Nephron progenitor cell (in vitro differentiated cells): ENCODE data around the gene ESAM.

Source experiments
- DNase-seq: peaks from one replicate; pipeline ENCODE4 v3.0.0; 2021
- H3K27ac Mint-ChIP-seq: 2 replicates; pipeline ENCODE4 v1.8.0; 2021; ENCODE audit warnings: mild to moderate bottlenecking, moderate library complexity, mixed read lengths
- H3K27me3 Mint-ChIP-seq: 2 replicates; pipeline ENCODE4 v1.8.0; 2021; ENCODE audit warnings: mild to moderate bottlenecking, low read depth, mixed read lengths; ENCODE audit not compliant: poor library complexity
- H3K36me3 Mint-ChIP-seq: 2 replicates; pipeline ENCODE4 v1.8.0; 2021; ENCODE audit warnings: low read depth, mixed read lengths
- H3K4me1 Mint-ChIP-seq: 2 replicates; pipeline ENCODE4 v1.8.0; 2021; ENCODE audit warnings: mixed read lengths
- H3K4me3 Mint-ChIP-seq: 2 replicates; pipeline ENCODE4 v1.8.0; 2021; ENCODE audit warnings: mild to moderate bottlenecking, moderate library complexity, mixed read lengths
- H3K9me3 Mint-ChIP-seq: 2 replicates; pipeline ENCODE4 v1.8.0; 2021; ENCODE audit warnings: mild to moderate bottlenecking, moderate library complexity, mixed read lengths
- TF ChIP-seq, protein P1 (sequence below): fragments of 200-600 bp; sonication (generic); IDR thresholded peaks from 2 replicates; pipeline ENCODE4 v1.5.0; 2021; ENCODE audit warnings: antibody characterized with exemption

The ESAM gene

DNA sequence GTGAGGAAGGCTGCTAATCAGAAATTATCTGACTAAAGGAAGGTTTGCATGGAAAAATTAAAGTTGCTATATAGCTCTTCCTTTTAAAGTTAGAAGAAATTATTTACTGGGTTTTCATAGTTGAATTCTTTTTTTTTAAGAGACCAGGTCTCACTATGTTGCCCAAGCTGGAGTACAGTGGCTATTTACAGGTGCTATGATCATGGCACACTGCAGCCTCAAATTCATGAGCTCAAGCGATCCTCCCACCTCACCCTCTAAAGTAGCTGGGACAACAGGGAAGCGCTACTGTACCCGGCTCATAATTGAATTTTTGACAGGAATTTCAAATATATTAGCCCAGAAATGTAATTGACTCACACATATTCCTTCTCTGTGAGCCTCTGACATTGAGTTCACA, 34.2 kb upstream of the ESAM start:
- DNase-seq: no peak
- Mint-ChIP-seq H3K4me1 (peaks cover 70% of the 10 kb centered on the region), H3K9me3 (no peaks in the 10 kb centered on the region), H3K27ac (no peak overlapping the region), H3K36me3 (no peaks in the 10 kb centered on the region), H3K4me3 (no peak overlapping the region), H3K27me3 (no peaks in the 10 kb centered on the region)
- TF ChIP-seq, protein P1, sequence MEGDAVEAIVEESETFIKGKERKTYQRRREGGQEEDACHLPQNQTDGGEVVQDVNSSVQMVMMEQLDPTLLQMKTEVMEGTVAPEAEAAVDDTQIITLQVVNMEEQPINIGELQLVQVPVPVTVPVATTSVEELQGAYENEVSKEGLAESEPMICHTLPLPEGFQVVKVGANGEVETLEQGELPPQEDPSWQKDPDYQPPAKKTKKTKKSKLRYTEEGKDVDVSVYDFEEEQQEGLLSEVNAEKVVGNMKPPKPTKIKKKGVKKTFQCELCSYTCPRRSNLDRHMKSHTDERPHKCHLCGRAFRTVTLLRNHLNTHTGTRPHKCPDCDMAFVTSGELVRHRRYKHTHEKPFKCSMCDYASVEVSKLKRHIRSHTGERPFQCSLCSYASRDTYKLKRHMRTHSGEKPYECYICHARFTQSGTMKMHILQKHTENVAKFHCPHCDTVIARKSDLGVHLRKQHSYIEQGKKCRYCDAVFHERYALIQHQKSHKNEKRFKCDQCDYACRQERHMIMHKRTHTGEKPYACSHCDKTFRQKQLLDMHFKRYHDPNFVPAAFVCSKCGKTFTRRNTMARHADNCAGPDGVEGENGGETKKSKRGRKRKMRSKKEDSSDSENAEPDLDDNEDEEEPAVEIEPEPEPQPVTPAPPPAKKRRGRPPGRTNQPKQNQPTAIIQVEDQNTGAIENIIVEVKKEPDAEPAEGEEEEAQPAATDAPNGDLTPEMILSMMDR: no peak

- no peaks in the 10 kb centered on the region for H3K27me3 Mint-ChIP-seq
- H3K9me3 Mint-ChIP-seq: no peaks in the 10 kb centered on the region
- peak; percentile 15 for DNase-seq
- H3K4me1 Mint-ChIP-seq: peaks cover 61% of the 10 kb centered on the region
- no peak overlapping the region for H3K4me3 Mint-ChIP-seq
- TF ChIP-seq, protein P1: peak; percentile 74
- H3K36me3 Mint-ChIP-seq: no peaks in the 10 kb centered on the region
- no peak overlapping the region for H3K27ac Mint-ChIP-seq
Measured at GRCh38 chr11:124793466-124794278, 31.6 kb upstream of the ESAM start.

DNA sequence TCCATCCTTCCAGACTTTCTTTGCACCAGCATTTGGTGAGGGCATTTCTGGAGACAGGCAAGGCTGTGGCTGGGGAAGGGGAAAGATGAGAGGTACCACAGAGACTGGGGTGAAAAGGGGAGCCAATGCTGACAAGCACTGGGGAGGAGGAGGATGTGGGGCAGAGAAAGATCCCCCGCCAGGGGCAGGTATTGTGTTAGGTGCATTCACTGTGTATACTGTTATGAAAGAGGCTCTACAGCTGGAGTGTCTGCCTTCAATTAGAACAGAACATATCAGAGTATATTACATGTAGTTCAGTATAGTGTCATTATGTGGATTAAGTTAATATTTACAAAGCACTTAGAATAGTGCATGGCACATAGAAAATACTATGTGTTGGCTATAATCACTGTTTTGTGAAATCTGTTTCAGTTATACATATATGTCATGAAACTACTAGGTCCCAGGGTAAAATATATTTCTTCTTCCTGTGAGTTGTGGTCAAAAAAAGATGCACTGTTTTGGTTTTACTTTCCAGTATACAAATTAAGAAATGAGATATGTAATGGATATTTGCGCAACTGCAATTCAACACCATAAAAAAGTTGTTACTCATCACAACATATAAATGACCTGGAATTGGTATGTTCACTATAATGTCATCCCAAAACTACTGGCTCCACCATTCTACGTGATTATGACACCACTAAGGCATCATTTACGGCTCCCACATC, 29.7 kb upstream of the ESAM start:
- H3K4me3 Mint-ChIP-seq: no peak overlapping the region
- H3K27me3 Mint-ChIP-seq: no peaks in the 10 kb centered on the region
- H3K9me3 Mint-ChIP-seq: no peaks in the 10 kb centered on the region
- peaks cover 46% of the 10 kb centered on the region for H3K4me1 Mint-ChIP-seq
- H3K36me3 Mint-ChIP-seq: peaks cover 1% of the 10 kb centered on the region
- TF ChIP-seq, protein P1: no peak
- no peak overlapping the region for H3K27ac Mint-ChIP-seq
- DNase-seq: no peak

GRCh38 chr11:124788521-124788920, 26.4 kb upstream of the ESAM start:
- no peaks in the 10 kb centered on the region for H3K9me3 Mint-ChIP-seq
- no peak overlapping the region for H3K27ac Mint-ChIP-seq
- no peak overlapping the region for H3K4me3 Mint-ChIP-seq
- no peak for DNase-seq
- no peaks in the 10 kb centered on the region for H3K27me3 Mint-ChIP-seq
- peaks cover 27% of the 10 kb centered on the region for H3K4me1 Mint-ChIP-seq
- TF ChIP-seq, protein P1: no peak
- peaks cover 20% of the 10 kb centered on the region for H3K36me3 Mint-ChIP-seq

- peaks cover 30% of the 10 kb centered on the region for H3K36me3 Mint-ChIP-seq
- no peak overlapping the region for H3K27ac Mint-ChIP-seq
Measured at GRCh38 chr11:124784051-124784450, 22.0 kb upstream of the ESAM start.

More at GRCh38 chr11:124784051-124784450, 22.0 kb upstream of the ESAM start:
- H3K4me1 Mint-ChIP-seq: no peaks in the 10 kb centered on the region
- H3K4me3 Mint-ChIP-seq: no peak overlapping the region
- TF ChIP-seq, protein P1: no peak
- H3K27me3 Mint-ChIP-seq: no peaks in the 10 kb centered on the region
- H3K9me3 Mint-ChIP-seq: no peaks in the 10 kb centered on the region
- no peak for DNase-seq
